ENCODE measurements around the gene GALNT14. TPM values are rescaled to one million over a fixed set of nuclear protein-coding genes. Genes with fewer than 3 reads are reported as not detected.
A peak's percentile ranks its signal among the peaks of the same experiment; 100 is the strongest.

GALNT14 gene
- total RNA-seq, 1 donor from 2014 or later: 7.4 TPM

DNA sequence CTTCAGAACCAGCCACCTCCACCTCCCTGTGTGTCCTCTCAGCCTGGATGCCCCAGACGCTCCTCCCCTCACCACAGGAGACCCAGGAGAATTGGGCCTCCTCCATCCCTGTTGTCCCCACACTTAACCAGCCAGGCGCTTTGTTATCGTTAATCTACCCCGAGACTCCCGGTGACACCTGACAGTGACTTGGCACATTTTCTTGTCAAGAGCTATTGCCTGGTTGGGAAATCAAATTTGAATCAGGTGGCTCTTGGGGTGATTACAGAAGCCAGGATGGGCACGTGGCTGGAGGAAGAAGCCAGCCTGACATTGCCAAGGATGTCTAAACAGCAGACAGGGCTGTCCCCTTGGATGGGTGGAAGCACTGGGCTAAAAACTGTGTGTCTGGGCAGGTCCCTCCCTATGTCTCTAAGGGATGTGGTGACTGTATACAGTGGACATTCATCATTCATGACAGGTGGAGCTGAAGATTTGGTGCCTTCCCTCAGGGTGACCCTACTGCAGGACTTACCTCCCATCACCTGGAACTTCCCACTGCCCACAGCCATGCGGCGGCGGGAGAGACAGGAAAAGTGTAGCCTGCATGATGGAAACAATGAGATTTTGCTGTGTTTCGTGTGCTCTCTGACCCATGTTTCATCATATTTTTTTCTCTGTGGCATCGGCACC is 173.8 kb downstream of the GALNT14 start:
- Mint-ChIP-seq H3K27ac (no peak overlapping the region), H3K36me3 (no peaks in the 10 kb centered on the region), H3K4me1 (ENCODE audit: unreplicated experiment) (no peaks in the 10 kb centered on the region), H3K4me3 (no peak overlapping the region), H3K9me3 (no peaks in the 10 kb centered on the region), H3K27me3 (peaks cover 23% of the 10 kb centered on the region)
- DNase-seq (ENCODE audit: extremely low spot score, unreplicated experiment): no peak
- TF ChIP-seq CTCF (conservative IDR thresholded peaks at IDR 0.05): no peak

DNA sequence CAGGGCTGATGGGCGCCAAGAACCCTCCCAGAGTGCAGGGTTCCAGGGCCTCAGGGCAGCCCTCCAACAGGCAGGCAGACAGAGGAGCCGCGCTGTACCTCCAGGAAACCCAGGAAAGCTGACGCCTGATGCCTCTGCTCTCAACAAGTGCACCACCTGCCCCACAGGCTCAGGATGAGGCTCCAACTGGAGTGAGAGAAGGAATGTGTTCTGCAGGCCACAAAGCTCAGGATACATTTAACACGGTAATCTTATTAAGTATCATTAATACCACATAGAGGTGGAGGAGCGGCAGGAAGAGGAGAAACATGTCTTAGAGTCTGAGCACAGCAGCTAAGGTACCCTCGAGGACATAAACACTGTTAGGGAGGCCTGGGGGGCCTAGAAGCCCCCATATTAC is 175.1 kb downstream of the GALNT14 start:
- DNase-seq (ENCODE audit: extremely low spot score, unreplicated experiment): no peak
- Mint-ChIP-seq H3K27ac (no peak overlapping the region), H3K4me3 (no peak overlapping the region), H3K27me3 (peaks cover 16% of the 10 kb centered on the region), H3K36me3 (no peaks in the 10 kb centered on the region), H3K9me3 (no peaks in the 10 kb centered on the region), H3K4me1 (ENCODE audit: unreplicated experiment) (peaks cover 8% of the 10 kb centered on the region)
- no peak for TF ChIP-seq CTCF (conservative IDR thresholded peaks at IDR 0.05)

DNA sequence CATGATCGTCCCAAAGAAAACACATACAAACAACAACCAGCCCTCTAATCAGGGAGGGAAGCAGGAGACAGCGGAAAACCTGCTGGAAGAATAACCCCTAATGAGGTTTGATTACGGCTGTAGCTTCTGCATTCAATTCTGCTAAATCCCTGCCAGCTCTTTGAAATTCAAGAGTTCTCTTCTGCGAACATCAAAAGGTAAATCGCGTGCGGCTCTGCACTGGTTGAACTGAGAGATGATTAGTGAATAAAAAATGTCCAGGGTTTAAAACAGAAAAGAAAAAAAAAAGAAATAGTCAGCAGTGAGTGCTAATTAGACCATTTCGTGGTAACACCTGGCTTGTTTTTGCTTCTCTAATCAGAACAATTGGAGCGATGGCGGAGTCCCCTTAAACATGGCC is 178.0 kb downstream of the GALNT14 start:
- H3K27me3 Mint-ChIP-seq: peaks cover 11% of the 10 kb centered on the region

GRCh38 chr2:30959653-30960052 is 178.6 kb downstream of the GALNT14 start:
- no peaks in the 10 kb centered on the region for H3K9me3 Mint-ChIP-seq
- peaks cover 8% of the 10 kb centered on the region for H3K4me1 Mint-ChIP-seq (ENCODE audit: unreplicated experiment)
- DNase-seq (ENCODE audit: extremely low spot score, unreplicated experiment): no peak
- TF ChIP-seq CTCF (conservative IDR thresholded peaks at IDR 0.05): no peak
- H3K36me3 Mint-ChIP-seq: no peaks in the 10 kb centered on the region
- H3K27me3 Mint-ChIP-seq: peaks cover 11% of the 10 kb centered on the region
- H3K27ac Mint-ChIP-seq: no peak overlapping the region
- no peak overlapping the region for H3K4me3 Mint-ChIP-seq

More for the DNA sequence above, 178.0 kb downstream of the GALNT14 start:
- H3K9me3 Mint-ChIP-seq: no peaks in the 10 kb centered on the region
- peaks cover 8% of the 10 kb centered on the region for H3K4me1 Mint-ChIP-seq (ENCODE audit: unreplicated experiment)
- TF ChIP-seq CTCF (conservative IDR thresholded peaks at IDR 0.05): no peak
- H3K27ac Mint-ChIP-seq: no peak overlapping the region
- DNase-seq (ENCODE audit: extremely low spot score, unreplicated experiment): no peak
- no peaks in the 10 kb centered on the region for H3K36me3 Mint-ChIP-seq
- H3K4me3 Mint-ChIP-seq: no peak overlapping the region

DNA sequence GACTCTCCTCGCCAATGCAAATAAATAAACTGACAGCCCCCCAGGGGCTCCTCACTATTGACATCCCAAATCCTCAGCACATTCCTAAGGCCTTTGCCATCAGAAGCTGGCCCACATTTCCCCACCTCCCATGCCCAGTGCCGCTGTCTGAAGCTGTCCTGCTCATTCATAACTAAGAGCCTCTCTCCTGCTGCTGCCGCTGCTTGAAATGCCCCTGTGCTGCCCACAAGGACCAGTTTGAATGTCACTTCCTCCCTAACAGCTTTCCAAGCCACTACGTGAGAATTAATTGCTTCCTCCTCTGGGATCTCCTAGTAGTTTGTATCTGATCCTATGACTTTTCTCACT is 179.3 kb downstream of the GALNT14 start:
- H3K4me3 Mint-ChIP-seq: no peak overlapping the region
- peaks cover 11% of the 10 kb centered on the region for H3K27me3 Mint-ChIP-seq
- TF ChIP-seq CTCF (conservative IDR thresholded peaks at IDR 0.05): no peak
- H3K36me3 Mint-ChIP-seq: no peaks in the 10 kb centered on the region
- peaks cover 8% of the 10 kb centered on the region for H3K4me1 Mint-ChIP-seq (ENCODE audit: unreplicated experiment)
- DNase-seq (ENCODE audit: extremely low spot score, unreplicated experiment): no peak
- peak overlapping the region; percentile 13 for H3K27ac Mint-ChIP-seq
- H3K9me3 Mint-ChIP-seq: no peaks in the 10 kb centered on the region

All from type B pancreatic cell (in vitro differentiated cells).